Mesothelial cell of epicardium (in vitro differentiated cells): ENCODE data around the gene LYRM4. TPM values are rescaled to one million over a fixed set of nuclear protein-coding genes. Genes with fewer than 3 reads are reported as not detected.
"Not testable (repeated sequence)": the region's sequence is repeated elsewhere in the genome, so short reads cannot be mapped to it uniquely, and the experiment has no call there.

ENCODE experiments used
- DNase-seq, 2 experiments: peaks; one replicate each; pipeline ENCODE4 v3.0.0; 2021; ENCODE audit warnings: low spot score in 2 of 2; ENCODE audit not compliant: unreplicated experiment in 2 of 2
- H3K27ac Mint-ChIP-seq: 2 replicates; pipeline ENCODE4 v1.8.0; 2021; ENCODE audit warnings: mixed read lengths
- H3K27me3 Mint-ChIP-seq: 2 replicates; pipeline ENCODE4 v1.8.0; 2021; ENCODE audit warnings: low read depth, mixed read lengths
- H3K36me3 Mint-ChIP-seq: 2 replicates; pipeline ENCODE4 v1.8.0; 2021; ENCODE audit warnings: mixed read lengths
- H3K4me1 Mint-ChIP-seq: 2 replicates; pipeline ENCODE4 v1.8.0; 2021; ENCODE audit warnings: mixed read lengths
- H3K4me3 Mint-ChIP-seq: 2 replicates; pipeline ENCODE4 v1.8.0; 2021; ENCODE audit warnings: mild to moderate bottlenecking, moderate library complexity, mixed read lengths
- H3K9me3 Mint-ChIP-seq: 2 replicates; pipeline ENCODE4 v1.8.0; 2021; ENCODE audit warnings: mixed read lengths
- CTCF ChIP-seq: fragments of 200-600 bp; sonication (generic); IDR thresholded peaks from one replicate; pipeline ENCODE4 v1.5.0; 2021; ENCODE audit warnings: antibody characterized with exemption; ENCODE audit not compliant: unreplicated experiment
- total RNA-seq: library from RNA; stranded (reverse); gene quantifications from 3 replicates; pipeline ENCODE4 v1.2.1, GENCODE V29; 2021

LYRM4 gene
- total RNA-seq, 1 donor from 2014 or later: 35.5 TPM

DNA sequence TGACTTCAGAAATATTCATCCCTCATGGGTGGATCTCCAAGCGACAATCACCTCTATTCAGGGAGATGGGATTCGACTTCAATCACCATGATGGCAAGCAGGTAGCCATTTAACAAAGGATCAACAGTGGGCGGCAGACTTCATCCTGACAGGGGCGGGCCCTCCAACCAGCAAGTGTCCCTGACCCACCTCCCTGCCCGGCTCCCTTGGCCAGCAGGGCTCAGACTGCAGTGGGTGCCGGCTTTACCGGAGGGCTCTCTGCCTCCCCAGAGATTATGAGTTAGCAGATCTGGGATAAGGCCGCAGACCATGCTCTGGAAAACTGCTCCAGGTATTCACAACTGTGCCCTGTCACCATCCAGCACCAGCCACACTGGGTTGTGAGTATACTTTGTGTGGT, 136.2 kb downstream of the LYRM4 start:
- Mint-ChIP-seq H3K27ac (no peak overlapping the region), H3K9me3 (peaks cover 6% of the 10 kb centered on the region), H3K27me3 (no peaks in the 10 kb centered on the region), H3K4me3 (no peak overlapping the region), H3K4me1 (peaks cover 16% of the 10 kb centered on the region), H3K36me3 (peaks cover 2% of the 10 kb centered on the region)
- no peak for TF ChIP-seq CTCF
- no peak for DNase-seq

DNA sequence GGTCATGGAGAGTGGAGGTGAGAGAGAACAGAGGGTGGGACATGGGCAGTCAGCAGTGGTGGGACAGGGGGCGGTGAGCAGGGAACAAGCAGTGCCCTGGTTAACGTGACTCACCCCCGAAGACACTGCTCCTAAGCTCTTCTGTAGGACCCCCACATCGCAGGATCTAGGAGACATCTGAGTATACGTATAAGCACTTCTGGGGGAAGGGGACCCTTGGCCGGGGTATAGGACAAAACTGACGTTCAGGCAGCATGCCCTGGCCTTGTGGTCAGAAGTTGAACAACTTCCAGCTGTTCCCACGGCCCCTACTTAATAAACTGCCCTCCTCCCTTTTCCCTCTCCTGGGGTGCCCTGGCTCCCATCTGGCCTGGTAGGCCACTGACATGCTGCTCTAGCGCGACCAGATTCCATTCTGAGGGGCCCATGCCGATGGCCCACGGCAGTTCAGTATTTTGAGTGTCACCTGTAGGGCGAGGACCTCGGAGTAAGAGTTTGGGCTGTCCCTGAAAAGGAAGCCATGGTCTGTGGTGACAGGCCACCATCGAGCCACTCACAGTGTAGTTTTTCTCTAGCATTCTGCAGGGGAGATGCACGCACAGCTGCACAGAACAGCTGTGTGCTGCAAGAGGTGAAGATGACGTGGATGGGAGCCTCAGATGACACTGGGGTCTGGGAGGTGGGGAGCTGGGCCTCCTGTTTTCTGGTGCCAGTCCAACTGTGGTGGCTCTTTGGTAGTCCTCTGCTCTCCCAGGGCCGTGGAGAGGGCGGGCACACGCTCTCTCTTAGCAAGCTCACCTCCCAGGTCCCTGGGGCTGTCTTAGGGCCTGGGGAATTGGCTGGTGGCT, 137.2 kb downstream of the LYRM4 start:
- Mint-ChIP-seq H3K27me3 (no peaks in the 10 kb centered on the region), H3K4me1 (peaks cover 16% of the 10 kb centered on the region), H3K9me3 (peaks cover 6% of the 10 kb centered on the region), H3K36me3 (peaks cover 2% of the 10 kb centered on the region), H3K4me3 (no peak overlapping the region), H3K27ac (no peak overlapping the region)
- no peak for DNase-seq
- no peak for TF ChIP-seq CTCF

- Mint-ChIP-seq H3K4me1 (peaks cover 16% of the 10 kb centered on the region), H3K27me3 (no peaks in the 10 kb centered on the region), H3K36me3 (peaks cover 2% of the 10 kb centered on the region), H3K9me3 (peaks cover 6% of the 10 kb centered on the region), H3K4me3 (no peak overlapping the region), H3K27ac (no peak overlapping the region)
- no peak for TF ChIP-seq CTCF
- DNase-seq: no peak
Observed at GRCh38 chr6:5122504-5123112, 138.1 kb downstream of the LYRM4 start.

GRCh38 chr6:5121956-5122355, 138.8 kb downstream of the LYRM4 start:
- H3K9me3 Mint-ChIP-seq: peaks cover 6% of the 10 kb centered on the region
- H3K4me3 Mint-ChIP-seq: no peak overlapping the region
- H3K27me3 Mint-ChIP-seq: no peaks in the 10 kb centered on the region
- no peak for TF ChIP-seq CTCF
- no peak for DNase-seq
- peaks cover 16% of the 10 kb centered on the region for H3K4me1 Mint-ChIP-seq
- H3K36me3 Mint-ChIP-seq: peaks cover 2% of the 10 kb centered on the region
- no peak overlapping the region for H3K27ac Mint-ChIP-seq

- H3K27me3 Mint-ChIP-seq: no peaks in the 10 kb centered on the region
- H3K4me3 Mint-ChIP-seq: no peak overlapping the region
- peaks cover 15% of the 10 kb centered on the region for H3K4me1 Mint-ChIP-seq
- H3K27ac Mint-ChIP-seq: no peak overlapping the region
- H3K36me3 Mint-ChIP-seq: peaks cover 2% of the 10 kb centered on the region
- H3K9me3 Mint-ChIP-seq: peaks cover 4% of the 10 kb centered on the region
- DNase-seq: no peak
- TF ChIP-seq CTCF: no peak
Observed at GRCh38 chr6:5121479-5121878, 139.3 kb downstream of the LYRM4 start.

- not testable (repeated sequence) for H3K36me3 Mint-ChIP-seq, H3K4me3 Mint-ChIP-seq, DNase-seq, H3K9me3 Mint-ChIP-seq, H3K4me1 Mint-ChIP-seq, H3K27me3 Mint-ChIP-seq, H3K27ac Mint-ChIP-seq
Observed at GRCh38 chr6:5120543-5120942, 140.2 kb downstream of the LYRM4 start.
